ENCODE data around the gene CCDC24.

CCDC24 gene

DNA sequence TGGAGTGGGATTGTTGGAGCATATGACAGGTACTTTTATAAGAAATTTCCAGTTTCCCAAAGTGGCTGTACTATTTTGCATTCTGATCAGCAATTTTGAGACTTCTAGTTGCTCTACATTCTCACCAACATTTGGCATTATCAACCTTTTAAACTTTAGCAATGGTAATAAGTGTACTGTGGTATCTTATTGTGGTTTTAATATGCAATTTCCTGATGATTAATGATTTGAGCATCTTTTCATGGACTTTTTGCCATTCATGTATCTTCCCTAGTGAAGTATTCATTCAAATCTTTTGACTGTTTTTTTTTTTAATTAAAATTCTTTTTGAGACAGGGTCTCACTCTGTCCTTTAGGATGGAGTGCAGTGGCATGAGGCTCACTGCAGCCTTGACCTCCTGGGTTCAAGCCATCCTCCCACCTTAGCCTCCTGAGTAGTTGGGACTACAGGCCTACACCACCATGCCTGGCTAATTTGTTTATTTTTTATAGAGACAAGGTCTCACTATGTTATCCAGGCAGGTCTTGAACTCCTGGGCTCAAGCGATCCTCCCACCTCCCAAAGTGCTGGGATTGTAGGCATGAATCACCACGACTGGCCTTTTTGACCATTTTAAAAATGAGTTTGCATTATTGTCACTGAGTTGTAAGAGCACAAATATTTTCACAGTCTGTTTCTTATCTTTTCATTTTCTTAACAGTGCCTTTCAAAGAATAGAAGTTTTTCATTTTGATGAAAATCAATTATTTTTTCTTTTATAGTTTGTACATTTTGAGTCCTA lies 47.7 kb downstream of the CCDC24 start:
- no peak for DNase-seq (ENCODE audit: low read depth in 1 of 2, low spot score in 1 of 2)

DNA sequence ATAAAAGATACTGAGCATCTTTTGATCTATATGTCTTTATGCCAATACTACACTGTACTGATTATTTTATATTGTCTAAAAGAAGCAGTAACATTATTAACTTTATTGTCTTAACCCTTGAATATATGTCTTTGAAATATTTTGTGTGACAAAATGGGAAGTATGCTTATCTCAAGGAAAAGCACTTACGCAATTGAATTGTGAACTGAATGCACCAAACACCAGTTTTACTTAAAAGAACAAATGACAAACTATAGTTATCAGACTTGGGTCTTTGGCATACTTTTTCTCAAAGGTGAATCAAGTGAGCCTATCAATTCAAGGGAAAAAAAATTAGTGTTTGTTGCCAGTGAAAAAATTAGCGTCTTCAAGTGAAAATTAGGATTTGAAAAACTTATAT lies 49.0 kb downstream of the CCDC24 start:
- DNase-seq (ENCODE audit: low read depth in 1 of 2, low spot score in 1 of 2), result no peak

DNA sequence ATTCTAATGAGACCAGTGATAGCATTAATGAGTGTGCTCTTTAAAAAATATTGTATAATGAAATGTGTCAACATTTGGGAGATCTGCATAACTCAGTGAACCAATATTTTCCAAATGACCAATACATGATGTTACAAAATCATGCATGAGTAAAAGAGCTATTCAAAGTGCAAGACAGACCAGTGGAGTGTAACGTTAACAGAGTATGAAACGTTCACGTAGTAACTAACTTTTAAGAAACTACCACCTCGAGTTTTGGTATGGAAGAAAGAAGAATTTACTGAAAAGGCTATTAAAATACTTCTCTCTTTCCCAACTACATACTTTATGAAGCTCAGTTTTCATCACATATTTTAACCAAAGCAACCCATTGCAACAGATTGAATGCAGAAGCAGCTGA lies 49.4 kb downstream of the CCDC24 start:
- DNase-seq (ENCODE audit: low read depth in 1 of 2, low spot score in 1 of 2), result no peak

DNA sequence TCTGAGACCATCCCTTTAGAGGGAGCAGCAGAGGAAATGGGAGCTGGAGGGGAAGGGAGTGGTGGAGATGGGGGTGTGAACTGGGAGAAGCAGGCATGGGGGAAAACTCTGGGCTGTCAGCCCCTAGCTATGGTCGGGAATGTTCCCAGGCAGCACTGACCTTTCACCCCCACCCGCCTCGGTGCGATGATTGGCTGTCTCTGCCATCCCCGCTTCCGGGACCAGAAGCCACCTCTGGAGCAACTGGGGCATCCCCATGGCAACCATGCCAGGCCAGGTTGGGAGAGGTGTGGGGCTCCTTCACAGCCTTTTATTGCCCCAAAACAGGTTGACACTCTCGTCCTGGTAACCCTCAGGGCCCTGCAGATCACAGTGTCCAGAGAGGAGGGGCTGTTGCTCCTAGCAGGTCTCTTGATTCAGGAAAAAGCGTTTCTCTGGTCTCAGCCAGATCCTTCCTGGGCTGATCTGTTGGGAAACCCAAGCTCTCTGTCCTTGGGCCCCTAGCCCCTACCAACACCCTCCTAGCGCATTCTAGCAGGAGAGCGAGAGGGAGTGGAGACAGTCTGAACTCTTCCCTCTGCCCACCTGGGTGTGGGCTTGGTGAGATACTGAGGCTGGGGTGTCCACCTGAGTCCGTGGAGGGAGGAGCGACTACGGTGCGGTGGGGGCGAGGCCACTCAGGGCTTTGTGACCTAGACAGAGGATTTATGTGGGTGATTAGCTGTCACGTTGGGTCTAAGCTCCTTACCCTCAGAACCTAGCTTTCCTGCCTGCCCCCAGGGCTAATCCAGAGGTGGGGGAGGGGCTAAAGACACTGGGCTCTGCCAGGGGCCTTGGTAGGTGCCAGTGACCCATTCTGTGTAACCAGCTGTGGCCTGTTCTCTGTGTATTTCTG lies 52.0 kb downstream of the CCDC24 start:
- DNase-seq (ENCODE audit: low read depth in 1 of 2, low spot score in 1 of 2), result no peak

DNA sequence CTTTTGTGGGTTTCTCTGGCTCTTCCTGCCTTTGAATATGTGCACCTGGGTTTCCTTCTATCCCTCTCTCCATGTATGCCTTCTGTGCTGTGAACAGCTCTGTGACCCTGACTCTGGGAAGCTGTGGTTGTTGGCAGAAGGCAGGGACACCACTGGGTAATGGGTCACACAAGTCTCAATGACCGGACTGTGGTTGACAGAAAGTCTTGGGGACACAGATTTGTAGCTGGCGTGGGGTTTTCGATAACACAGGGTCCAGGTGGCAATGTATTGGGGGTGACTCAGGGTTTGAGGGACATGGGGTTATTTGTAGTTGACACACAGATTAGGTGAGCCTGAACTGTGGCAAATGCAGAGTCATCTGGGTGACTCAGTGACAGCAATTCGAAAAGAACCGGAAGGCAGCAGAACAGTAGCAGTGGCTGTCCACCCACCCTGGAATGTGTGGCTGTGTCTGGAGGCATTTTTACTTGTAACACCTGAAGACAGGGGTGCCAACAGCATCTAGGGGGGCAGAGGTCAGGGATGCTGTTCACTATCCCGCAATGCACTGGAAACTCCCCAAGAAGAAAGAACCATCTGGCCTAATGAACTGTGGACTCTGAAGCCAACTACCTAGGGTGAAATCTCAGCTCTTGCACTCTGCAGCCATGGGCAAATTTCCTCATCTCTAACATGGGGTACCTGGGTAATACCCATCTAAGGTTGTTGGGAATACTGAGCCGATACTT lies 52.8 kb downstream of the CCDC24 start:
- DNase-seq (ENCODE audit: low read depth in 1 of 2, low spot score in 1 of 2), result no peak

DNA sequence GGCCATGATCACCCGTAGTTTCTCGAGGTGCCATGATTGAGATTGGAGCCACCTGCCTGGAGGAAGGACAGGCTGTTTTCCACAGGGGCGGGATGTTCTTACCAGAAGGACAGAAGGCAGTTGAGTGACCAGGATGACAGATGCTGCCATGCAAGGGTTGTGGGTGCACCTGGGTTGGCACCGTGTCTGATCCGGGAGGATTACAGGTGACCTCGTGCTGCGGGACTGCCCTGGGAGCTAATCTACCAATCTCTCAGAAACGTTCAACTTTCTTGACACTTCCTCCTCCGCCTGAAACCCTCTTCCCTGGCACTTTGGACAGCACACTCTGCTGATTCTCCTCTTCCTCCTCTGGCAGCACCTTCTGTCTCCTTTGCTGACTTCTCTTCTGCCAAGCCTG lies 53.7 kb downstream of the CCDC24 start:
- DNase-seq (ENCODE audit: low read depth in 1 of 2, low spot score in 1 of 2), result no peak

All from activated T-helper 1 cell treated with anti-CD3 and anti-CD28 coated beads, Interleukin-2, amount 50 U/mL, for 16 hours (primary cell).